GM19397 (cell line): Measurements from ENCODE around the gene INSYN2A.

ENCODE experiments used
- ATAC-seq: cut with Tn5 transposase; IDR thresholded peaks from one replicate; pipeline ENCODE4 v1.9.1; 2021; ENCODE audit warnings: mild to moderate bottlenecking, moderate library complexity; ENCODE audit not compliant: unreplicated experiment

The INSYN2A gene

GRCh38 chr10:127154831-127155620, 41.4 kb downstream of the INSYN2A start:
- ATAC-seq = no peak

DNA sequence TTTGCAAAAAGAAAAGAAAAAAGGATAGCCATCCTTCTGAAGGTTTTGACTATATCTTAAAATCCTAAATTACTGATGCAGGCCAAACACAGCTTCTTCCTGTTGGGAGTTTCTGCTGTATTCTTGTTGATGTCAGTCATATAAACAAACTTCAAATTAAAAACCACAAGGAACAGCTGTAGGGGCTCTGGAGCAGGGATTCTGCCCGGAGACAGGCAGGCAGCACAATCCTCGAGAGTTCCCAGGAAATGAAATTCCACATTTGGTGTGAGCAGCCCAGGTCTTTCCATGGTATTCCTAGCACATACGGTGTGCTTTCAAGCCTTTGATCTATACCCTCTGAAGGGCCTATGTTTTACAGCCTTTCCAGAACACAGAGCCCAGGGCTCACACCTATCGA, 43.2 kb downstream of the INSYN2A start:
- ATAC-seq = no peak

DNA sequence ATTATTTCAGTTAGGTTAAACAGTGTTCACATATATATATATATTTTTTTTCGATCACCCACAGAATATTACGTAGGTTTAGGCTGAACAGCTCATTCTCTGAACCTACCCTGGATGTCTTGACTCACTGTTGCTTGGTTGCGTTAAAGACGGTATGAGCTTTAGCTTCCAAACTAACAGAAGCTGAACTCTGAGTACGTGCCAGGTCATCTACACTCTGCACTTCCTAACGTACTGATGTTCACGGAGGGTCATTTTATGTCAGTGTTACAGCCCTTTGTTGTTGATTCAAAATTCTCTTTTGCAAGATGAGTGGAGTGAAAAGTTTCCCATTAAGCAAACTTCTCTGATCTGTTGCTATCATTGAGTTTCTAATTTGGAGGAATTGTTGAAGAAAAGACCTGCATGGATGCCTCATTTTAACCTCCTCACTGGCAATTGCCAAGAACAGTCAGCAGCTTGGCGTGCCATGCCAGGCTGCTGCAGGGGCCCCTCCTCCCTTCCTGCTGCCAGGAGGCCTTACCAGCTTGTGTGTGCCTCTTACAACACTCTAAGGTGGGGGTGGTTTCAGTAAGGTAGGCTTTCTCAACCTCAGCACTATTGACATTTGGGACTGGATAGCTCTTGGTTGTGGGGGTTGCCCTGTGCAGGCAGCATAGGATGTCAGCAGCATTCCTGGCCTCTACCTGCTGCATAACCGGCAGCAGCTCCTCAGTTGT, 44.3 kb downstream of the INSYN2A start:
- ATAC-seq = no peak

- no peak for ATAC-seq
These were observed 44.9 kb downstream of the INSYN2A start for GRCh38 chr10:127151541-127151940.

- no peak for ATAC-seq
These were observed 46.3 kb downstream of the INSYN2A start for GRCh38 chr10:127150136-127150535.

- ATAC-seq = no peak
These were observed 46.8 kb downstream of the INSYN2A start for GRCh38 chr10:127149501-127150081.

GRCh38 chr10:127148933-127149220, 47.5 kb downstream of the INSYN2A start:
- ATAC-seq = no peak

DNA sequence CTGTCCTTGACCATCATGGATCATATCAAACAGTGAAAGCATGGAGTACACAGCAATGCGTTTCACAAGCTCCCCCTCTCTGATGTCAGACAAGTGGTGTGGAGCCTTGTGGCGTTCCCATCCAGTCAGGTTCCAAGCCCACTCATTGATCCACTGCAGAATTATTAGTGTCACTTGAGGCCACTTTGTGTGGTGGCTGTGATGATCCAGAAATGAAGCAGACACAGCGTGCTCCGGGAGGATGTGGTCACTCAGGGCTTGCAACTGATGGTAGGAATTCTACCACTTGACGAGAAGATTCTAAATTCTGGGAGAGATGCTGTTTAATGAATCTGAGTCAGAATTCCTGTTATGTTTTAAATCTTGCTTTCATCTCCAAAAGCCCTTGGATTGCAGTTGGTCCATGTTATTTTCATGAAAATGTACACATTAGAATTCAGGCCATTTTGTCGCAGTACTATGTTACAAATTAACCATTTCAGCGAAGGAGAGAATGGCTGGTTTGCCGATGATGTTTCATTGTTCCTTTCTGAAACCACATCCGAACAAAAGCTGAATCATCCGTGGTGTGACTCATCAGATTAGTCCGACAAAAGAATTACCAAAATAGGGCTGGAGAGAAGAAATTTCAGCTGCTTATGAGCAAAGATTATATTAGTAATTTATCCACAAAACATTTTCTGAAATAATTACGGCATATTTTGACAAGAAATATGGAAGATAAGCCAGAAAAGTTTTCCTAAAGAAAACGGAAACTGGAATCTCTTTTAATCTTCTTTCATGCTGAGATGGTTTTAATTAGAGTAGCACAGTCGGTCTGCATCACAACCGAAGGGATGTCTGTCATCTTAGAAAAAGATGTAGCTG, 48.1 kb downstream of the INSYN2A start:
- ATAC-seq = no peak

DNA sequence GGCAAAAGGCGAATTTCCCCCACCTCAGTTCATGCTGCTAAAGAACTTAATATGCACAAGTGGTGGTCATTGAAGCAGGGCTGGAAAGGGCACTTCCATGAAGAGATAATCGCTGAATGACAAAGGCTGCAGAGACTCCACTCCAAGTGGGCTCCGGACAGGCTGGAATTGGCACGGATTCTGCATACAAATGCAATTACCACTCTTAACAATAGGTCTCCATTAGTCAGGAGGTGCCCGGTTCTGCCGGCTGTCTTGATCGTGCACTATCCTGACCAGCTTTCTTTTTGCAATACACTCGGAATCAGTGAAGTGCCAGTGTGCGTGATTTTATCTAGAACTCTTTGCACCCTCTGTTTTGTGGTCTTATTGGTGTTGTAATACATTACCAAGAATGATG, 49.7 kb downstream of the INSYN2A start:
- ATAC-seq = no peak
